K562 (cell line): ENCODE data around the gene DEPP1. TPM values are rescaled to one million over a fixed set of nuclear protein-coding genes. Genes with fewer than 3 reads are reported as not detected.
A peak's percentile ranks its signal among the peaks of the same experiment; 100 is the strongest.

Source experiments
- ARHGAP35 ChIP-seq: fragments of 450-650 bp; IDR thresholded peaks from 2 replicates; pipeline ENCODE4 v1.6.1; 2018; ENCODE audit not compliant: partially characterized antibody
- BCOR ChIP-seq: fragments of 450-650 bp; IDR thresholded peaks from 2 replicates; pipeline ENCODE4 v1.6.1; 2016
- BRD4 ChIP-seq: fragments of 200-600 bp; sonication (generic); IDR thresholded peaks from 2 replicates; pipeline ENCODE4 v1.6.1; 2017; ENCODE audit warnings: inconsistent platforms
- CBFA2T2 ChIP-seq: fragments of 450-650 bp; conservative IDR thresholded peaks from 2 replicates; pipeline ENCODE4 v1.6.1; 2017; ENCODE audit warnings: mild to moderate bottlenecking
- CCAR2 ChIP-seq: fragments of 200-400 bp; formaldehyde crosslinking; IDR thresholded peaks from 2 replicates; pipeline ENCODE4 v1.6.1; 2017; ENCODE audit warnings: mild to moderate bottlenecking, low read depth, low read length
- CEBPB ChIP-seq: fragments of 450-650 bp; IDR thresholded peaks from 2 replicates; pipeline ENCODE4 v1.6.1; 2016; ENCODE audit warnings: missing genetic modification characterization, missing compliant biosample characterization
- CEBPG ChIP-seq, 3 experiments: fragments of 200-800 bp in 1 of 3; sonication (Bioruptor generic) in 1 of 3; sonication (generic) in 1 of 3; formaldehyde crosslinking in 1 of 3; IDR thresholded peaks in 2 of 3; conservative IDR thresholded peaks in 1 of 3; 2 replicates each; pipeline versions ENCODE4 v1.6.1 to v1.8.0; 2016 to 2022; ENCODE audit warnings: missing compliant biosample characterization in 2 of 3, missing genetic modification characterization in 2 of 3, mild to moderate bottlenecking in 1 of 3, missing genetic modification reagents in 1 of 3
- E2F6 ChIP-seq, 2 experiments: IDR thresholded peaks; 2 replicates each; pipeline ENCODE4 v1.6.1; 2011; ENCODE audit warnings: borderline replicate concordance in 1 of 2, control low read depth in 1 of 2, low read depth in 1 of 2, low read length in 1 of 2, mild to moderate bottlenecking in 1 of 2, mixed read lengths in 1 of 2, moderate library complexity in 1 of 2; ENCODE audit not compliant: insufficient read depth in 1 of 2, insufficient read length in 1 of 2, poor library complexity in 1 of 2, severe bottlenecking in 1 of 2; ENCODE audit errors: extremely low read depth in 1 of 2
- L3MBTL2 ChIP-seq: fragments of 450-650 bp; IDR thresholded peaks from 2 replicates; pipeline ENCODE4 v1.6.1; 2016; ENCODE audit warnings: mild to moderate bottlenecking, moderate library complexity
- NFRKB ChIP-seq: fragments of 450-650 bp; IDR thresholded peaks from 2 replicates; pipeline ENCODE4 v1.6.1; 2016; ENCODE audit warnings: low read depth
- POLR2A ChIP-seq: fragments of 450-650 bp; conservative IDR thresholded peaks from 2 replicates; pipeline ENCODE4 v1.6.1; 2016
- PREB ChIP-seq: sonication (generic); formaldehyde crosslinking; IDR thresholded peaks from 2 replicates; pipeline ENCODE4 v1.8.1; 2023; ENCODE audit warnings: mild to moderate bottlenecking, missing genetic modification reagents
- SRSF7 ChIP-seq: fragments of 200-400 bp; formaldehyde crosslinking; optimal IDR thresholded peaks from 2 replicates; pipeline ENCODE3; 2017; ENCODE audit warnings: mild to moderate bottlenecking, low read depth, low read length
- TOE1 ChIP-seq, 2 experiments: fragments of 450-650 bp in 1 of 2; sonication (generic) in 1 of 2; formaldehyde crosslinking in 1 of 2; IDR thresholded peaks; 2 replicates each; pipeline versions ENCODE4 v1.7.1 to v1.8.0; 2016 to 2022; ENCODE audit warnings: borderline replicate concordance in 2 of 2, mild to moderate bottlenecking in 2 of 2, antibody characterized with exemption in 1 of 2, inconsistent platforms in 1 of 2, low read depth in 1 of 2, missing genetic modification reagents in 1 of 2, moderate library complexity in 1 of 2
- ZC3H11A ChIP-seq: IDR thresholded peaks from 2 replicates; pipeline ENCODE4 v1.6.1; 2012; ENCODE audit warnings: low read depth, low read length, improper control_type of control experiment
- ZNF24 ChIP-seq: fragments of 450-650 bp; IDR thresholded peaks from 2 replicates; pipeline ENCODE4 v1.6.1; 2016
- ZNF592 ChIP-seq: fragments of 450-650 bp; IDR thresholded peaks from 2 replicates; pipeline ENCODE4 v1.6.1; 2017; ENCODE audit warnings: antibody characterized with exemption, mild to moderate bottlenecking
- ZNF830 ChIP-seq: fragments of 250-450 bp; sonication (Bioruptor Pico); IDR thresholded peaks from 2 replicates; pipeline ENCODE4 v1.5.0; 2021; ENCODE audit warnings: mild to moderate bottlenecking
- polyA plus RNA-seq, 8 experiments: library from polyadenylated mRNA; depleted of rRNA in 4 of 8; stranded (reverse) in 5 of 8; unstranded in 3 of 8; fragments of >200 nt; fragmentation: Nextera tagmentation in 2 of 8; fragmentation: Illumina TruSeq in 1 of 8; extraction: Ambion mirVana in 2 of 8; extraction: Trizol in 1 of 8; gene quantifications; 2 replicates each; pipeline versions ENCODE4 v1.2.1 to v1.2.3, GENCODE V29; 2011 to 2014; ENCODE audit warnings: inconsistent platforms in 1 of 8, missing spikeins in 1 of 8
- total RNA-seq, 7 experiments: library from RNA; depleted of rRNA in 6 of 7; stranded (reverse); fragments of >200 nt in 6 of 7; fragmentation: Illumina TruSeq in 2 of 7; extraction: Trizol in 2 of 7; gene quantifications; 2 replicates each; pipeline versions ENCODE4 v1.2.1 to v1.2.3, GENCODE V29; 2011 to 2021; ENCODE audit warnings: low replicate concordance in 1 of 7
- TF ChIP-seq, protein P1 (sequence below): sonication (generic); formaldehyde crosslinking; IDR thresholded peaks from 2 replicates; pipeline ENCODE4 v1.8.0; 2022; ENCODE audit warnings: missing genetic modification reagents, mild to moderate bottlenecking, moderate library complexity, borderline replicate concordance

The DEPP1 gene
- total and polyA plus RNA-seq, 9 of the 15 experiments (the other 6 are each of a cell fraction or from before 2014, with no cell fraction given): 0.04 to 0.54 (median 0.20) TPM; not detected in 1

GRCh38 chr10:45001381-45002148 lies 23.0 kb upstream of the DEPP1 start (continued):
- TF ChIP-seq PREB (CRISPR knock-in tag): no peak
- TF ChIP-seq ZC3H11A: 0 out of 2 replicates have a peak, but pooled peaks have one; percentile 41
- TF ChIP-seq BCOR: peak; percentile 41; the same call in 1 of the 2 replicates
- peak in 1 of 2 experiments; percentile 61 for TF ChIP-seq E2F6 (IDR thresholded peaks at IDR 0.05; ENCODE audit: borderline replicate concordance in 1 of 2, extremely low read depth in 1 of 2, insufficient read depth in 1 of 2, insufficient read length in 1 of 2, low read depth in 1 of 2, low read length in 1 of 2, poor library complexity in 1 of 2, severe bottlenecking in 1 of 2)
- TF ChIP-seq TOE1 (IDR thresholded peaks at IDR 0.05; ENCODE audit: borderline replicate concordance): 0 out of 2 replicates have a peak, but pooled peaks have one; percentile 12
- no peak for TF ChIP-seq TOE1 (CRISPR knock-in tag; IDR thresholded peaks at IDR 0.05; ENCODE audit: borderline replicate concordance, low read depth)
- peak; percentile 56 for TF ChIP-seq NFRKB
- peak; percentile 48 for TF ChIP-seq ARHGAP35
- TF ChIP-seq ZNF592: 0 out of 2 replicates have a peak, but pooled peaks have one; percentile 10
- 0 out of 2 replicates have a peak, but pooled peaks have one; percentile 79 for TF ChIP-seq BRD4
- TF ChIP-seq CEBPG (CRISPR knock-in tag; IDR thresholded peaks at IDR 0.05): peak; percentile 60
- peak; percentile 81 to 88 for TF ChIP-seq CEBPG (tag; conservative IDR thresholded peaks at IDR 0.05 in 1 of 2, IDR thresholded peaks at IDR 0.05 in 1 of 2)
- peak; percentile 47 for TF ChIP-seq L3MBTL2
- TF ChIP-seq, protein P1, sequence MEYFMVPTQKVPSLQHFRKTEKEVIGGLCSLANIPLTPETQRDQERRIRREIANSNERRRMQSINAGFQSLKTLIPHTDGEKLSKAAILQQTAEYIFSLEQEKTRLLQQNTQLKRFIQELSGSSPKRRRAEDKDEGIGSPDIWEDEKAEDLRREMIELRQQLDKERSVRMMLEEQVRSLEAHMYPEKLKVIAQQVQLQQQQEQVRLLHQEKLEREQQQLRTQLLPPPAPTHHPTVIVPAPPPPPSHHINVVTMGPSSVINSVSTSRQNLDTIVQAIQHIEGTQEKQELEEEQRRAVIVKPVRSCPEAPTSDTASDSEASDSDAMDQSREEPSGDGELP (CRISPR knock-in tag): peak; percentile 8; the same call in 1 of the 2 replicates
- TF ChIP-seq ZNF24: peak; percentile 44; the same call in 1 of the 2 replicates
- no peak for TF ChIP-seq SRSF7
- TF ChIP-seq ZNF830 (CRISPR knock-in tag): peak; percentile 66; the same call in 1 of the 2 replicates
- TF ChIP-seq CBFA2T2: no peak
- peak; percentile 81 for TF ChIP-seq CEBPB (tag)
- TF ChIP-seq POLR2A: 0 out of 2 replicates have a peak, but pooled peaks have one; percentile 9
- TF ChIP-seq CCAR2: no peak
